ENCODE measurements around the gene TSEN2. TPM values are rescaled to one million over a fixed set of nuclear protein-coding genes. Genes with fewer than 3 reads are reported as not detected.
"Not testable (repeated sequence)": the region's sequence is repeated elsewhere in the genome, so short reads cannot be mapped to it uniquely, and the experiment has no call there.

Gene TSEN2
- total RNA-seq, 1 donor from 2014 or later, result 21.3 TPM

DNA sequence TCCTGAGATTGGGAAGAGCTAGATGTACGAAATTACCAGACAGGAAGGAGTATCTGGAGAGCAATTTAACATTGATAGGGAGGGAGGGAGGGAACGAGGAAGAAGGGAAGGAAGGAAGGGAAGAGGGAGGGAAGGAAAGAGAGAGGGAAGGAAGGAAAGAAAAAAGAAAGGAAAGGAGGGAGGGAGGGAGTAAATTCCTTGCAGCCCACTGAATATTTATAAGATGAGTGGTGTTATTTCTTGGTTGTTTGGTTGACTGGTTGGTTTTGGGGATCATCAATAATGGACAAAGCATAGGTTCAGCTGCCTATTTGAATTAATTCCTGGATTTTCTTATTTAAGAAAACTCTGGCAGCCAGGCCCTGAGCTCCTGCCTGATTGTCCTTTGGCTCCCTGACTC lies 15.5 kb upstream of the TSEN2 start:
- H3K79me2 ChIP-seq (ENCODE audit: low read depth), result no peaks in the 10 kb centered on the region
- no peak overlapping the region for H3K27ac ChIP-seq
- H3K4me1 ChIP-seq, result no peaks in the 10 kb centered on the region
- Mint-ChIP-seq H3K27ac (no peak overlapping the region), H3K27me3 (ENCODE audit: insufficient read depth, low read depth) (no peaks in the 10 kb centered on the region), H3K4me1 (peaks cover 6% of the 10 kb centered on the region), H3K4me3 (no peak overlapping the region), H3K36me3 (no peaks in the 10 kb centered on the region), H3K9me3 (no peaks in the 10 kb centered on the region)
- no peak overlapping the region for H3K4me3 ChIP-seq
- H3K36me3 ChIP-seq, result no peaks in the 10 kb centered on the region
- no peak overlapping the region for H3K4me2 ChIP-seq
- no peak overlapping the region for H3K9ac ChIP-seq
- no peak for DNase-seq (ENCODE audit: low spot score)
- H3K27me3 ChIP-seq, result no peaks in the 10 kb centered on the region
- no peaks in the 10 kb centered on the region for H4K20me1 ChIP-seq (ENCODE audit: low read depth)
- TF ChIP-seq, protein P1, sequence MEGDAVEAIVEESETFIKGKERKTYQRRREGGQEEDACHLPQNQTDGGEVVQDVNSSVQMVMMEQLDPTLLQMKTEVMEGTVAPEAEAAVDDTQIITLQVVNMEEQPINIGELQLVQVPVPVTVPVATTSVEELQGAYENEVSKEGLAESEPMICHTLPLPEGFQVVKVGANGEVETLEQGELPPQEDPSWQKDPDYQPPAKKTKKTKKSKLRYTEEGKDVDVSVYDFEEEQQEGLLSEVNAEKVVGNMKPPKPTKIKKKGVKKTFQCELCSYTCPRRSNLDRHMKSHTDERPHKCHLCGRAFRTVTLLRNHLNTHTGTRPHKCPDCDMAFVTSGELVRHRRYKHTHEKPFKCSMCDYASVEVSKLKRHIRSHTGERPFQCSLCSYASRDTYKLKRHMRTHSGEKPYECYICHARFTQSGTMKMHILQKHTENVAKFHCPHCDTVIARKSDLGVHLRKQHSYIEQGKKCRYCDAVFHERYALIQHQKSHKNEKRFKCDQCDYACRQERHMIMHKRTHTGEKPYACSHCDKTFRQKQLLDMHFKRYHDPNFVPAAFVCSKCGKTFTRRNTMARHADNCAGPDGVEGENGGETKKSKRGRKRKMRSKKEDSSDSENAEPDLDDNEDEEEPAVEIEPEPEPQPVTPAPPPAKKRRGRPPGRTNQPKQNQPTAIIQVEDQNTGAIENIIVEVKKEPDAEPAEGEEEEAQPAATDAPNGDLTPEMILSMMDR (IDR thresholded peaks at IDR 0.05), result no peak
- TF ChIP-seq EZH2 (IDR thresholded peaks at IDR 0.05) (no peak), EZH2phosphoT487 (IDR thresholded peaks at IDR 0.05) (no peak)
- H3F3A ChIP-seq (ENCODE audit: low read depth), result no peaks in the 10 kb centered on the region
- peak overlapping the region; percentile 24 for H2AFZ ChIP-seq (replicated peaks)
- no peaks in the 10 kb centered on the region for H3K9me3 ChIP-seq (ENCODE audit: low read depth)

DNA sequence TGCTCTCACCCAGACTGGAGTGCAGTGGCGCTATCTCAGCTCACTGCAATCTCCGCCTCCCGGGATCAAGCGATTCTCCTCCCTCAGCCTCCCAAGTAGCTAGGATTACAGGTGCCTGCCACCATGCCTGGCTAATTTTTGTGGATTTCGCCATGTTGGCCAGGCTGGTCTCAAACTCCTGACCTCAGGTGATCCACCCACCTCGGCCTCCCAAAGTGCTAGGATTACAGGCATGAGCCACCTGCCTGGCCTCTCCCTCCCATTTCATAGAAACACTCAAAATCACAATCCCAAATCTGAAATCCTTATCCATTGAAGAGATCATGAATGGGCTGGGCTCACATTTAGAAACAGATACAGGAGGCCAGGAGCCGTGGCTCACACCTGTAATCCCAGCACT lies 15.1 kb upstream of the TSEN2 start:
- not testable (repeated sequence) for H3K4me1 ChIP-seq; H3K36me3 ChIP-seq; H3K27me3 Mint-ChIP-seq (ENCODE audit: insufficient read depth, low read depth); H3K36me3 Mint-ChIP-seq; H3K27ac ChIP-seq; DNase-seq (ENCODE audit: low spot score); H3K9me3 Mint-ChIP-seq; H3K27ac Mint-ChIP-seq; H3K27me3 ChIP-seq; H3K9me3 ChIP-seq (ENCODE audit: low read depth); H3K4me2 ChIP-seq; H2AFZ ChIP-seq (replicated peaks); H3F3A ChIP-seq (ENCODE audit: low read depth); H3K9ac ChIP-seq; H4K20me1 ChIP-seq (ENCODE audit: low read depth); H3K4me3 ChIP-seq; H3K4me3 Mint-ChIP-seq; H3K4me1 Mint-ChIP-seq; H3K79me2 ChIP-seq (ENCODE audit: low read depth)

GRCh38 chr3:12470111-12470510 lies 14.2 kb upstream of the TSEN2 start:
- Mint-ChIP-seq H3K4me1 (peaks cover 6% of the 10 kb centered on the region), H3K27ac (no peak overlapping the region)
- H3K4me1 ChIP-seq, result no peaks in the 10 kb centered on the region

GRCh38 chr3:12470680-12471079 lies 13.6 kb upstream of the TSEN2 start:
- Histone ChIP-seq H3K27me3 (no peaks in the 10 kb centered on the region), H3K4me3 (no peak overlapping the region), H3K36me3 (no peaks in the 10 kb centered on the region), H4K20me1 (ENCODE audit: low read depth) (no peaks in the 10 kb centered on the region), H3K4me2 (no peak overlapping the region), H3K4me1 (no peaks in the 10 kb centered on the region), H3K9me3 (ENCODE audit: low read depth) (no peaks in the 10 kb centered on the region), H3K79me2 (ENCODE audit: low read depth) (no peaks in the 10 kb centered on the region), H3K27ac (no peak overlapping the region), H3K9ac (no peak overlapping the region), H3F3A (ENCODE audit: low read depth) (no peaks in the 10 kb centered on the region), H2AFZ (replicated peaks) (no peak overlapping the region)
- Mint-ChIP-seq H3K9me3 (no peaks in the 10 kb centered on the region), H3K36me3 (no peaks in the 10 kb centered on the region), H3K4me1 (peaks cover 6% of the 10 kb centered on the region), H3K27me3 (ENCODE audit: insufficient read depth, low read depth) (no peaks in the 10 kb centered on the region), H3K27ac (no peak overlapping the region), H3K4me3 (no peak overlapping the region)
- no peak for DNase-seq (ENCODE audit: low spot score)
- TF ChIP-seq, protein P1 (IDR thresholded peaks at IDR 0.05), result no peak
- TF ChIP-seq EZH2 (IDR thresholded peaks at IDR 0.05) (no peak), EZH2phosphoT487 (IDR thresholded peaks at IDR 0.05) (no peak)

More at GRCh38 chr3:12470111-12470510, 14.2 kb upstream of the TSEN2 start:
- no peak overlapping the region for H2AFZ ChIP-seq (replicated peaks)
- Mint-ChIP-seq H3K4me3 (no peak overlapping the region), H3K36me3 (no peaks in the 10 kb centered on the region), H3K27me3 (ENCODE audit: insufficient read depth, low read depth) (no peaks in the 10 kb centered on the region), H3K9me3 (no peaks in the 10 kb centered on the region)
- H3F3A ChIP-seq (ENCODE audit: low read depth), result no peaks in the 10 kb centered on the region
- DNase-seq (ENCODE audit: low spot score), result no peak
- no peaks in the 10 kb centered on the region for H3K27me3 ChIP-seq
- H3K9ac ChIP-seq, result no peak overlapping the region
- no peak overlapping the region for H3K27ac ChIP-seq
- H3K9me3 ChIP-seq (ENCODE audit: low read depth), result no peaks in the 10 kb centered on the region
- no peak for TF ChIP-seq EZH2 (IDR thresholded peaks at IDR 0.05)
- TF ChIP-seq EZH2phosphoT487 (IDR thresholded peaks at IDR 0.05), result no peak
- TF ChIP-seq, protein P1 (IDR thresholded peaks at IDR 0.05), result no peak
- H4K20me1 ChIP-seq (ENCODE audit: low read depth), result no peaks in the 10 kb centered on the region
- H3K36me3 ChIP-seq, result no peaks in the 10 kb centered on the region
- no peak overlapping the region for H3K4me3 ChIP-seq
- H3K4me2 ChIP-seq, result no peak overlapping the region
- no peaks in the 10 kb centered on the region for H3K79me2 ChIP-seq (ENCODE audit: low read depth)
